Colon (tissue), 2 donors: ENCODE measurements around the gene TBC1D24.
"Not testable (repeated sequence)": the region's sequence is repeated elsewhere in the genome, so short reads cannot be mapped to it uniquely, and the experiment has no call there.

Source experiments
- FAIRE-seq: peaks from 2 replicates; lab custom pipeline; 2012; peaks lifted over from hg19 to GRCh38; lab: Jason Lieb, UNC
- donor health status: control.
- donor health status: control.

Gene TBC1D24

GRCh38 chr16:2468725-2469398, 6.1 kb upstream of the TBC1D24 start:
- FAIRE-seq: no peak

DNA sequence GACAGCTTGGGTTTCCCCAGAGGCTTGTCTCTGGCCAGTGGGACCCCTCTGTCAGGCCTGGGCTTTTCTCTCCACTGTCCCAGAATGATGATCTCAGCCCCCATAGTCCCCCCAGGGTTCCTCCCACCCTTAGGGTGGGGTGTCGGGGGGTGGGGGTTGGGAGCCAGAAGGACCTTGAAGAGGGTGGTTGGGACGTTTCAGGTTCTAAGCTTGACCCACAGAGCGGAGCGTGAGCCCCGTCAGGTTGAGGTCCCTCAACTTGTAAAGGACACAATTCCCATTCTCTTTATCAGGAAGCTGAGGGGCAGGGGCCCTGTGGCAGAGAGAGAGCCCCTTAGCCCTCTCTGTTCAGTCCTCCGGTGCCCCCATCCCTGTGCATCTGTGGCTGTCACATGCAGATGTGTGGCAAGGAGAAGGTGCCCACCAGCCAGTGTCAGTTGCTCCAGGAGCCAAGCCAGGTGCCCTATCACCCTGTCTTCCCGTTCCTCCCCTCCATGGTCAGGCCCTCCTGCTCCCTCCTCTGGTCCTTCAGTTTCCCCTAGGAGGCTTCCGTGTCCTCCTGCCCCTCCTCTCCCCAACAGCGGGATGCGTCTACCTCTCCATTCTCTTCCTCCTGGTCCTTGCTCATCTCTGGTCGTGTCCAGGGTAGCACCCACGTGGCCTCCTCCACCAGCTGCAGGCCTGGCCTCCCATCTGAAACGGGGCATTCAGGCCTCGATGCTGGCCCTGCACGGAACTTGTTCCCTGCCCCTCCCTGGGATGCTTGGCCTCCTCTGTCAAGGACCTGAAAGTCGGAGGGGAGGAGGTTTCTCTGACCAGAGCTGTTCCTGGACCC, 5.3 kb upstream of the TBC1D24 start:
- no peak for FAIRE-seq

DNA sequence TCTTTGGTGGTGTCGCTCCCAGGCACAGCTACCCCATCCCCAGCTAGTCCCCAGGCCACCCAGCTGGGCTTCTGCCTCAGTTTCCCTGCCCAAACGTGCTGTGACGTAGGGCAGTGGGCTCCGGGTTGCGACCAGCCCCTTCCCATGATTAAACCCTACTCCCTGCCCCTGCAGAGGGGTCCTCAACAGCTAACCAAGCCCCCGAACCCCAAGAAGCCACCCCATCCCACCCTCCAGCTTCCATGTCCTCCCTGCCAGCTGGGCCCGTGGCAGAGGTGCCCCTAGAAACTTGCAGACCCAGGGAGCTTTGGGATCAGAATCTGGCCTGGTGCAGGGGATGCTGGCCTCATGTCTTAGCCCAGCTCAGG, 4.7 kb upstream of the TBC1D24 start:
- FAIRE-seq: no peak

GRCh38 chr16:2470603-2471015, 4.3 kb upstream of the TBC1D24 start:
- no peak for FAIRE-seq

GRCh38 chr16:2471016-2471652, 3.8 kb upstream of the TBC1D24 start, which contains the start of gene NTN3:
Gene NTN3, plus strand, starts transcription at chr16:2471297. Its CDS starts 405 bp downstream, at chr16:2471702.
- no peak for FAIRE-seq

DNA sequence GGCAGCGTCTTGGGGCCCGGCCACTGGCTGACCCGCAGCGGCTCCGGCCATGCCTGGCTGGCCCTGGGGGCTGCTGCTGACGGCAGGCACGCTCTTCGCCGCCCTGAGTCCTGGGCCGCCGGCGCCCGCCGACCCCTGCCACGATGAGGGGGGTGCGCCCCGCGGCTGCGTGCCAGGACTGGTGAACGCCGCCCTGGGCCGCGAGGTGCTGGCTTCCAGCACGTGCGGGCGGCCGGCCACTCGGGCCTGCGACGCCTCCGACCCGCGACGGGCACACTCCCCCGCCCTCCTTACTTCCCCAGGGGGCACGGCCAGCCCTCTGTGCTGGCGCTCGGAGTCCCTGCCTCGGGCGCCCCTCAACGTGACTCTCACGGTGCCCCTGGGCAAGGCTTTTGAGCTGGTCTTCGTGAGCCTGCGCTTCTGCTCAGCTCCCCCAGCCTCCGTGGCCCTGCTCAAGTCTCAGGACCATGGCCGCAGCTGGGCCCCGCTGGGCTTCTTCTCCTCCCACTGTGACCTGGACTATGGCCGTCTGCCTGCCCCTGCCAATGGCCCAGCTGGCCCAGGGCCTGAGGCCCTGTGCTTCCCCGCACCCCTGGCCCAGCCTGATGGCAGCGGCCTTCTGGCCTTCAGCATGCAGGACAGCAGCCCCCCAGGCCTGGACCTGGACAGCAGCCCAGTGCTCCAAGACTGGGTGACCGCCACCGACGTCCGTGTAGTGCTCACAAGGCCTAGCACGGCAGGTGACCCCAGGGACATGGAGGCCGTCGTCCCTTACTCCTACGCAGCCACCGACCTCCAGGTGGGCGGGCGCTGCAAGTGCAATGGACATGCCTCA, 3.1 kb upstream of the TBC1D24 start:
- no peak for FAIRE-seq

DNA sequence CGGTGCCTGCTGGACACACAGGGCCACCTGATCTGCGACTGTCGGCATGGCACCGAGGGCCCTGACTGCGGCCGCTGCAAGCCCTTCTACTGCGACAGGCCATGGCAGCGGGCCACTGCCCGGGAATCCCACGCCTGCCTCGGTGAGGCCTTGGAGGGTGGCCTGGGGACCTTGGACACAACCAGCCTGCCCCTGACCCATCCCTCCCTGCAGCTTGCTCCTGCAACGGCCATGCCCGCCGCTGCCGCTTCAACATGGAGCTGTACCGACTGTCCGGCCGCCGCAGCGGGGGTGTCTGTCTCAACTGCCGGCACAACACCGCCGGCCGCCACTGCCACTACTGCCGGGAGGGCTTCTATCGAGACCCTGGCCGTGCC, 2.5 kb upstream of the TBC1D24 start:
- FAIRE-seq: no peak

DNA sequence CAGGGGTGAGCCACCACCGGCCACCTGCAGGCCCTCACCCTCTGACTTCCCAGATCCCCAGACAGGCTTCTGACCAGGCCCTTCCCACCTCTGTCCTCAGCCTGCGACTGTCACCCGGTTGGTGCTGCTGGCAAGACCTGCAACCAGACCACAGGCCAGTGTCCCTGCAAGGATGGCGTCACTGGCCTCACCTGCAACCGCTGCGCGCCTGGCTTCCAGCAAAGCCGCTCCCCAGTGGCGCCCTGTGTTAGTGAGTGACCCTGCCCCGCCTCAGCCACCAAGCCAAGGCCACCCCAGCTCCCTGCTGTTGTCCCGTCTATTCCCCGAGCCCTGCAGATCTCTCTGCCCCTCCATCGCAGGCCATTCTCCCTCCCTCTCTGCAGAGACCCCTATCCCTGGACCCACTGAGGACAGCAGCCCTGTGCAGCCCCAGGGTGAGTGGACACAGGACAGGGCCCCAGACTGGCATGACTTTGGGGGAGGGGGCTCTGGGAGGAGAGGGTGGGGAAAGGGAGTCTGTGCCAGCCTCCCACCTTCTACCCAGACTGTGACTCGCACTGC, 2.0 kb upstream of the TBC1D24 start:
- no peak for FAIRE-seq

DNA sequence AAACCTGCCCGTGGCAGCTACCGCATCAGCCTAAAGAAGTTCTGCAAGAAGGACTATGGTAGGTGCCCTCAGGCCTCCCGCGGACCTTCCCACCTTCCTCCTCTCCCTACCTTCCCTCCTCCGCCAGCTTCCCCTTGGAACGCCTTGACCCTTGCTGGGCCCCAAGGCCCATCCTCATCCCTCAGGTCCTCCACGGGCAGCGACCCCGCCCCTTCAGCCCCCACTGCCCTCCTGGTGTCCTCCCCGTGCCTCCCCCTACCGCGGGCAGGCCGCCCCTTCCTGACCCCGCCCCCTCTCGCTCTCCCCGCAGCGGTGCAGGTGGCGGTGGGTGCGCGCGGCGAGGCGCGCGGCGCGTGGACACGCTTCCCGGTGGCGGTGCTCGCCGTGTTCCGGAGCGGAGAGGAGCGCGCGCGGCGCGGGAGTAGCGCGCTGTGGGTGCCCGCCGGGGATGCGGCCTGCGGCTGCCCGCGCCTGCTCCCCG, 1.4 kb upstream of the TBC1D24 start:
- no peak for FAIRE-seq

DNA sequence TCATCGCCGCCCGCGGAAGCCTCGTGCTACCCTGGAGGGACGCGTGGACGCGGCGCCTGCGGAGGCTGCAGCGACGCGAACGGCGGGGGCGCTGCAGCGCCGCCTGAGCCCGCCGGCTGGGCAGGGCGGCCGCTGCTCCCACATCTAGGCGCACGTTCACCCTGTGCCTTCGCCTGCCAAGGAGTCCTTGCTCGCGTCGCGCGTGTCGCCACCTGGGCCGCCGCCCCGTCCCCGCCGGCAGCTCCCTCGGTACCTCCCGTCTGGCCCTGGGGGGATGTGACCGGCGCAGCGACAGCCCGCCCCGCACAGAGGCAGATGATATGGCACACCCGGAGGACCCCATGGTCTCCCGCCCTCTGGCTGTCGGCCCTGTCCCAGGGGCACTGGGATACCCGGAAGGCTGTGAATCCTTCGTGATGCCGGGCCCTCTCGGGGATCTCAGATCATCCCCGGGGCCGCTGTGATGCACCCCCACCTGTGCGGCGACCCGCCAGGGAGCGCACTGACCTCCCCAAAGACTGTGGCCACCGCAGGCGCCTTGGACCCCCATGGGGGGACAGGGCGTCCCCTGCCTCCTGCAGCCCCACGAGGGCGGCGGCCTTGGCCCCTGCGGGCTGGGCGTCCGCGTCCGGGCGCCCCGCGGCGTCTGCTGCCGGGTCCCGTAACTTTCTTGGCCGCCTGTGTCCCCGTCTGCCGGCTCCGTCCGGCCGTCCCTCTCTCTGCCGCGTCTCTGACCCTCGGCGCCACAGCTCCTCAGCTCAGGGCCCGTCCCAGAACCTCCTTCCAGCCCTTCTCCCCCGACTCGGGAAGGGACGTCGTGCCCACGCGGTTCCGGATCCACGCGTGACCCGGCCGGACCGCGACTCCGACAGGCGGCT, 689 bp upstream of the TBC1D24 start:
- FAIRE-seq: no peak

DNA sequence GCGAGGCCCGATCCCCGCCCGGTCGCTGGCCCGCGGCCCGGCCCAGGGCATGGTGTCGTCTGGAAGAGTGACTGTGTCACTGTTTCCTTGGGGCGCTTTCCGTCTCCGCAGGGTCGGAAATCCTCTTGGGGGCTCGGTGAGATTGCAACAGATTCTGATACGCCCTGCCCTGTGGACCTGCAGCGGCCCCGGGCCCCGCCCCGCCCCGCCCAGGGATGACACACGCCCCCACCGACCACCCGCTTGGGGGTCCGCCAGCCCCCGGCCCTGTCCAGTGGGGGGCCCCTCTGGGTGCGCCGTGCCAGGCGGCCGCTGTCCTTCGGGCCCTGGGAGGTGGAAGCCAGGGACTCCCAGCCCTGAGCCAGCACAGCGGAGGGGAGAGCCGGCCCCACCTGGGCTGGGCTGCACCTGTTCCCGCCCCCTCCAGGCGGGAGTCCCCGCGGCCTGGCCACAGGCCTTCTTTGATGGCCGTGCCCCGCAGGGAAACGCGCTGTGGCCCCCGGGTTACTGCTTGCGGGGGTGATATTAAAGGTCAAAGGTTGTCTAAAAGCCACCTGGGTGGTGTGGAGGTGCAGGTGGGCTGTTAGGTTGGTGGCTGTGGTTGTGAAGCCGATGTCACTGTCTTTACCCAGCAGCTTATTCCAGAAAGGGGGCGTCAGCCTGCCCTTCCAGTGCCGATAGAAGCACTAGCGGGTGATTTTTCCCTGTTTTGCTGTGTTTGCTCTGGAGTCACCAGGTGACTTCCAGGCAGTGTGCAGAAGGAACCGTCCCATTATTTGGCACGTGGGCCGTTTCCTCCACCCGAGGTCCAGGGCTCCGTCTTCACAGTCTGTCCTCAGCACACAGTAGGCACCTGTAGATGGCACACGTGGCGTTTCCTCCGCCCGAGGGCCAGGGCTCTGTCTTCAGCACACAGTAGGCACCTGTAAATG, 752 bp downstream of the TBC1D24 start:
- FAIRE-seq: no peak

- no peak for FAIRE-seq
These were observed 1.4 kb downstream of the TBC1D24 start for GRCh38 chr16:2476345-2476720.

DNA sequence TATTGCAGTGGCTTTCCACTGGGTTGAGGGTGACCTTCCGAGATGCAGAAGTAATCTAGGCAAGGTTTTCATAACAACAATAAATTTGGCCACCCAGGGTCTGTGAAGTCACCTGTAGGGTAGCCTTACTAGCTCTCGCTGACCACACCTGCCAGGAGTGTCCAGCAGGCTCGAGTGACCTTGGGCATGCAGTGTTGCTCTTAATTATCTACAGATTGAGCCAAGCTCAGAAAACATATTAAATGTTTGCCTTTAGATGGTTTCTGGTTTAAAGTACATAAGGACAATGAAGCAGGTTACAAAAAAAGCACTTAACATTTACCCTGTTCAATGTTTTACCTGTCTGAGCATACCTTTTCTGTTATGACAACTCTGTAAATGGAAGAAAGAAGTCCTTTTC, 1.8 kb downstream of the TBC1D24 start:
- no peak for FAIRE-seq

DNA sequence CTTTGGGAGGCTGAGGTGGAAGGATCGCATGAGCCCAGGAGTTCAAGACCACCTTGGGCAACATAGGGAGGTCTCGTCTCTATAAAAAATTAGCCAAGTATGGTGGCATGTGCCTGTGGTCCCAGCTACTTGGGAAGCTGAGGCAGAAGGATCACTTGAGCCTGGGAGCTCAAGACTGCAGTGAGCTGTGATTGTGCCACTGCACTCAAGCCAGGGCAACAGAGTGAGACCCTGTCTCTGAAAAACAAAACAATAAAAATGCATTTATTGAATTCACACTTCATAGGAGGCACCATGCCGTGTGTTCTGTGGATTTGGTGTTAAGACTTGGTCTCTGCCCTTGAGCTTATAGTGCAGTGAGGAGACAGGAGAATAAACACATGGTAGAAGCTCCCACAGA, 2.4 kb downstream of the TBC1D24 start:
- no peak for FAIRE-seq

DNA sequence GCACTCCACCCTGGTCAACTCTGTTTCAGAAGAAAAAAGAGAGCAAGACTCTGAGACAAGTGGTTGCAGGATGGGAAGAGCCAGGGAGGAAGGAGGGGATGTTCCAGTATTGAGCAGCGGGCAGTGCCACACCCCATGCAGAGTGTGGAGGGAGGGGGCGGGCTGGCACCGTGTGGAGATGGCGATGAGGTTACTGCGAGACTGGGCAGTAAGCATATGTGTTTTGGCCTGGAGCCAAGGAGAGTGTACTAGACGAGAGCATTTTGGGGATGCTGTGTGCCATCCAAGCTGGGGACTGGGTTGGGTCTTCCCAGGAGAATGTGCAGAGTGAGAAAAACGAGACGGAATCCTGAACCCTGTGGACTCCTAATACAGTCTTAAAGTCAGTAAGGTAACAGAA, 3.4 kb downstream of the TBC1D24 start:
- FAIRE-seq: no peak

GRCh38 chr16:2479996-2480395, 5.1 kb downstream of the TBC1D24 start:
- FAIRE-seq: not testable (repeated sequence)

GRCh38 chr16:2480948-2481347, 6.0 kb downstream of the TBC1D24 start:
- FAIRE-seq: no peak

GRCh38 chr16:2481676-2482075, 6.7 kb downstream of the TBC1D24 start:
- FAIRE-seq: no peak

DNA sequence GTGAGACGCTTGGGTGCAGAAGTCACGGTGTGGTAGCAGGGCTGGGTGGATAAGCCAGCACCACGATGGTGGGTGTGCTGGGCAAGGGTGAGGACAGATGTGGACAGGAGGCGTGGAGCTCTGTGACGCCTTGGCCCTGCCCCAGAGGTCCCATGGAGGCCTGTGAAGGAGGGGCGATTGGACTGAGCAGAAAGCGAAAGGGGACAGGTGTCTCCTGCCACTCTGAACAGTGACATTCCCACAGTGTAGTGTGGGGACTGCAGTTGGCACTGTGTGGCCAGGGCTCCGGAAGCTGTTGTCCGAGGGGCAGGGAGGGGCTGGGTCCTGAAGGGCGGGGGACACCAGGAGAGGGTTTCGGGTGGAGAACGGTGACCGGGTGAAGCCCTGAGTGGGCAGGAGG, 7.3 kb downstream of the TBC1D24 start:
- FAIRE-seq: no peak
